Right lobe of liver (tissue), 6 donors: ENCODE results near the gene IQSEC3. TPM values are rescaled to one million over a fixed set of nuclear protein-coding genes. Genes with fewer than 3 reads are reported as not detected.
A peak's percentile ranks its signal among the peaks of the same experiment; 100 is the strongest.

Source experiments
- ATAC-seq, 4 donors: fragments of 200-7000 bp; cut with Tn5 transposase; one replicate each; pipeline ENCODE4 v1.9.1; 2020; ENCODE audit warnings: mild to moderate bottlenecking in 4 of 4, moderate library complexity in 4 of 4
- DNase-seq, 3 donors: peaks; one replicate each; pipeline ENCODE4 v3.0.0-alpha.2; 2020
- H3K27ac ChIP-seq, 3 donors: fragments of 200-600 bp; one replicate each; pipeline ENCODE4 v1.8.0; 2022
- H3K27me3 ChIP-seq, 2 donors: fragments of 200-600 bp; one replicate each; pipeline ENCODE4 v1.8.0; 2022
- H3K36me3 ChIP-seq, 4 donors: fragments of 200-600 bp; sonication (generic) in 1 of 4; one replicate each; pipeline versions ENCODE4 v1.5.1 to v1.8.0; 2017 to 2022; ENCODE audit warnings: control low read depth in 1 of 4
- H3K4me1 ChIP-seq, 4 donors: fragments of 200-600 bp; sonication (generic) in 1 of 4; one replicate each; pipeline versions ENCODE4 v1.5.1 to v1.8.0; 2017 to 2022; ENCODE audit warnings: control low read depth in 1 of 4
- H3K4me3 ChIP-seq, 3 donors: fragments of 200-600 bp; one replicate each; pipeline ENCODE4 v1.8.0; 2022
- H3K9me3 ChIP-seq, 4 donors: fragments of 200-600 bp; sonication (generic) in 1 of 4; one replicate each; pipeline versions ENCODE4 v1.5.1 to v1.8.0; 2017 to 2022; ENCODE audit warnings: control low read depth in 1 of 4
- CTCF ChIP-seq, 4 donors: fragments of 200-600 bp in 3 of 4; fragments of 450-650 bp in 1 of 4; IDR thresholded peaks; one replicate each; pipeline versions ENCODE4 v1.5.1 to v1.8.0; 2016 to 2022; ENCODE audit warnings: antibody characterized with exemption in 4 of 4, mild to moderate bottlenecking in 2 of 4
- POLR2A ChIP-seq: fragments of 450-650 bp; IDR thresholded peaks from one replicate; pipeline ENCODE4 v1.6.1; 2017; ENCODE audit warnings: antibody characterized with exemption, mild to moderate bottlenecking
- WGBS: methylation state at CpG from one replicate; pipeline ENCODE4 v1.1.6; 2018; ENCODE audit warnings: low coverage, low lambda C conversion rate; ENCODE audit not compliant: insufficient coverage; ENCODE audit errors: missing lambda C conversion rate; 5-methylcytosine and 5-hydroxymethylcytosine counted together
- intact Hi-C, 2 donors: fragments of 100-400 bp; cut with DNase I; formaldehyde crosslinking; loops; one replicate each; pipeline versions ENCODE4 v1.11.2 to v1.14.1; 2022
- total RNA-seq, 6 experiments: library from RNA; depleted of rRNA in 2 of 6; stranded (reverse); fragments of >200 nt in 2 of 6; fragmentation: NEBNext Ultra II Directional in 3 of 6; extraction: Animal tissue kit (Norgen Biotek cat#: 25700) in 3 of 6; gene quantifications; one replicate each; pipeline versions ENCODE4 v1.1.0 to v1.2.4, GENCODE V29; 2016 to 2023
- donor health status: DM: no; HTN: yes; CAD: no.
- donor health status: DM: no; HTN: no; CAD: no.
- donor health status: DM: no; HTN: no; CAD: no.
- donor health status: DM: no; HTN: yes; CAD: no.
- donor health status: DM: no; HTN: yes; CAD: no.

Gene IQSEC3
- total RNA-seq, 6 experiments from 2014 or later: 0.05 to 0.64 (median 0.15) TPM; not detected in 1

GRCh38 chr12:179131-179884, 112.7 kb downstream of the IQSEC3 start:
- ATAC-seq: peak in 2 of 4 donors; percentile 5 to 22

DNA sequence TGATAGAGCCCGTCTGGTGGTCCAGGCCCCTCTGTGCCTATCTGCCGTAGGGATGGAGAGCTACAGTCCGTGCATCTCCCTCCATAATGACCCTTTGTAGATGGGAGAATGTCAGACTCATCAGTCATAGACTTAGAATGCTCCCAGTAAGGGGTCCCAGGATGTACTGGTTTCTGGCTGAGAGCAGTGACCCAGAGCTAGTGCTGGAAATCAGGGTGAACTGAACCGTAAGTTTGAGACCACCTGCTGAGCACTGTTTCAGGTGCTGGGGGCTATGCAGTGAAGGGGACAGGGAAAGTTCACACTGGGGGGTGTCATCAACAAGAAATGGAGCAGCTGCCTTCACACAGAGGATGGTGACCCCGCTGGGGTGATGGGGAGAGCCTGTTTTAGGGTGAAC, 113.3 kb downstream of the IQSEC3 start:
- Histone ChIP-seq H3K9me3 (no peaks in the 10 kb centered on the region), H3K4me3 (no peak overlapping the region), H3K36me3 (no peaks in the 10 kb centered on the region), H3K27ac (no peak overlapping the region), H3K27me3 (no peaks in the 10 kb centered on the region), H3K4me1 (peaks cover 0 to 31% (median 4%) of the 10 kb centered on the region in 4 donors)
- DNase-seq: no peak
- 91% methylated on average over 2 of the region's 5 CpGs for WGBS
- intact Hi-C loops: no loop called here
- no peak for ATAC-seq
- no peak for TF ChIP-seq POLR2A
- no peak for TF ChIP-seq CTCF (IDR thresholded peaks at IDR 0.05)

More at GRCh38 chr12:179131-179884, 112.7 kb downstream of the IQSEC3 start:
- DNase-seq: no peak
- H3K4me3 ChIP-seq: no peak overlapping the region
- H3K27ac ChIP-seq: no peak overlapping the region
- TF ChIP-seq CTCF (IDR thresholded peaks at IDR 0.05) (no peak), POLR2A (no peak)
- H3K4me1 ChIP-seq: peaks cover 0 to 31% (median 4%) of the 10 kb centered on the region in 4 donors
- H3K9me3 ChIP-seq: no peaks in the 10 kb centered on the region
- H3K27me3 ChIP-seq: no peaks in the 10 kb centered on the region
- intact Hi-C loops: no loop called here
- 83% methylated on average over 1 of the region's 11 CpGs for WGBS
- H3K36me3 ChIP-seq: no peaks in the 10 kb centered on the region

- Histone ChIP-seq H3K4me3 (no peak overlapping the region), H3K4me1 (peaks cover 0 to 27% (median 4%) of the 10 kb centered on the region in 4 donors), H3K27ac (no peak overlapping the region), H3K9me3 (no peaks in the 10 kb centered on the region), H3K36me3 (no peaks in the 10 kb centered on the region), H3K27me3 (no peaks in the 10 kb centered on the region)
- TF ChIP-seq POLR2A (no peak), CTCF (IDR thresholded peaks at IDR 0.05) (no peak)
- DNase-seq (no peak), ATAC-seq (peak; percentile 37 to 47 (median 42))
- 38% methylated on average over 4 of the region's 8 CpGs for WGBS
- intact Hi-C loops: no loop called here
Observed at GRCh38 chr12:180445-180844, 113.9 kb downstream of the IQSEC3 start.

DNA sequence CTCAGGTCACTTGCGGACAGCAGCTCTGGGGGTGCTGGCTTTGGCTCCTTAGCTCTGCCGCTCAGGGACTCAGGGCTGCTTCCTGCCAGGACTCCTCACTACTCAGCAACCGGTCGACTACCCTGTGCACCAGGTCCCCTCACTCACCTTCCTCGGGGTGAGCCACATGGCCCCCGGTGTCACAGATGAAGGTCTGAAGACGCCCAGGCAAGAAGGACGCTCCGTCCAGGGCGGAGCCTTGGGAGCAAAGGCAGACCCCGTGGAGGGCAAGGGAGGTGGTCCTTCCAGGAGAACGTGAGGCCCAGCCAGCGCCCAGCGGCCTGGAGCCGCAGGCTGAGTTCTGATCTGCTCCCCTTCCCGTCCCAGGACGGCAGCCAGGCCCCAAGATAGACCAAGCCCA, 115.4 kb downstream of the IQSEC3 start:
- H3K36me3 ChIP-seq: no peaks in the 10 kb centered on the region
- H3K27me3 ChIP-seq: no peaks in the 10 kb centered on the region
- no peak for DNase-seq
- no peak overlapping the region for H3K4me3 ChIP-seq
- TF ChIP-seq CTCF (IDR thresholded peaks at IDR 0.05) (no peak), POLR2A (no peak)
- ATAC-seq: no peak
- peaks cover 0 to 15% (median 0%) of the 10 kb centered on the region in 4 donors for H3K4me1 ChIP-seq
- H3K9me3 ChIP-seq: no peaks in the 10 kb centered on the region
- H3K27ac ChIP-seq: no peak overlapping the region
- intact Hi-C loops: no loop called here
- WGBS: 92% methylated on average over 4 of the region's 17 CpGs
